SU-DHL-6 (cell line): ENCODE data around the gene SPRYD7.
"Not testable (repeated sequence)": the region's sequence is repeated elsewhere in the genome, so short reads cannot be mapped to it uniquely, and the experiment has no call there.

Experiments
- CTCF ChIP-seq: fragments of 200-600 bp; sonication (generic); IDR thresholded peaks from one replicate; pipeline ENCODE4 v1.5.1; 2017; ENCODE audit warnings: antibody characterized with exemption, mild to moderate bottlenecking, low read length, moderate library complexity; ENCODE audit not compliant: insufficient read depth, poor library complexity, severe bottlenecking
- EZH2phosphoT487 ChIP-seq: fragments of 200-600 bp; sonication (generic), shearing (Covaris generic); conservative IDR thresholded peaks from 2 replicates; pipeline ENCODE4 v1.6.1; 2018; ENCODE audit warnings: mild to moderate bottlenecking, antibody characterized with exemption, low read length, moderate library complexity, mixed read lengths

DNA sequence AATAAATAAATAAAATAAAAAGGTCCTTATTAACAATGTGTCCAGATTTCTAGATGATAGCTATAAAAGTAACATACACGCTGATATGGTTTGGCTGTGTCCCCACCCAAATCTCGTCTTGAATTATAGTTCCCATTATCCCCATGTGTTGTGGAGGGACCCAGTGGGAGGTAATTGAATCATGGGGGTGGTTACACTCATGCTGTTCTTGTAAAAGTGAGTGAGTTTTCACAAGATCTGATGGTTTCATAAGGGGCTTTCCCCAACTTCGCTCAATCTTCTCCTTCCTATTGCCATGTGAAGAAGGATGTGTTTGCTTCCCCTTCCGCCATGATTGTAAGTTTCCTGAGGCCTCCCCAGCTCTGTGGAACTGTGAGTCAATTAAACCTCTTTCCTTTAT, 15.2 kb downstream of the SPRYD7 start:
- TF ChIP-seq CTCF, EZH2phosphoT487: not testable (repeated sequence)
